HG03064 (cell line): ENCODE measurements around the gene CDA.
"Not testable (repeated sequence)": the region's sequence is repeated elsewhere in the genome, so short reads cannot be mapped to it uniquely, and the experiment has no call there.

ENCODE experiments used
- ATAC-seq: cut with Tn5 transposase; IDR thresholded peaks from one replicate; pipeline ENCODE4 v1.9.1; 2021; ENCODE audit warnings: low read depth; ENCODE audit not compliant: unreplicated experiment

The CDA gene

GRCh38 chr1:20584890-20585289 is 4.0 kb upstream of the CDA start:
- no peak for ATAC-seq

- no peak for ATAC-seq
Observed at GRCh38 chr1:20586953-20587660, 1.8 kb upstream of the CDA start.

GRCh38 chr1:20587661-20588053 is 1.2 kb upstream of the CDA start:
- ATAC-seq, result no peak

- no peak for ATAC-seq
Observed at GRCh38 chr1:20589331-20590278, 708 bp downstream of the CDA start.

DNA sequence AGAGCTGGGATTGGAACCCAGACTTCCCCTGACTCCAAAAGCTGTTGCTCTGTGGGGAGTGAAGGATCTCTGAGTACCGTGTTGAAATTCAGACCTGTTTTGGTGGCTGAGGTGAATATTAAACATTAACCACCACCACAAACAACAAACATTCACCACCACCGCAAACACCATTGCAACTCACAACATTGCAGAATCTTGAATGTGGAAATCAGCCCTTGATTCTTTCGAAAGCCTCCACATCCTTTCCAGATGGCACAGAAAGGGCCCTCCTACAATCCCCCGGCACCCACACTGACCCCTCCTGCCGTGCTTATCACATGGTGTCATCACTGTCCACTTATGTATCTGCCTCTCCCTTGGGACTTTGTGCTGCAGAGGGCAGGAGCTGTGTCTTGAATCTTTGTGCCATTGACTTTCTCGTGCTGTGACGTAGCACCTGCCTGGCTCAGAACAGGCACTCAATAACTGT is 1.4 kb downstream of the CDA start:
- ATAC-seq, result no peak

DNA sequence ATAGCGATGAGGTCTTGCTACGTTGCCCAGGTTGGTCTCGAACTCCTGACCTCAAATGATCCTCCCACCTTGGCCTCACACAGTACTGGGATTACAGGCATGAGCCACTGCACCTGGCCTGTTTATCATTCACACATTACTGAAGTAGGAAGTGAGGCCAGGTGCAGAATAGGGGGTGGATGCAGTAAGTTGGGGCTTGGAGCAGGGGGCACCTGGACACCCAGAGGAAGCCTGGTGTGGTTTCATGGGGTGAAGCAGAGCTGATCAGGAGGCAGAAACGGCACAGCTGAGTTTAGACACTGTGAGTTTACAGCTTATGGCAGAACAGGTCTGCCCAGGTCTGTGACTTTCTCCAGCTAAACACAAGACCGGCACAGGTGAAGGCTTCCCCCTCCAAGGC is 4.9 kb downstream of the CDA start:
- no peak for ATAC-seq

- no peak for ATAC-seq
Observed at GRCh38 chr1:20594746-20595145, 5.8 kb downstream of the CDA start.

- ATAC-seq, result no peak
Observed at GRCh38 chr1:20596106-20596505, 7.2 kb downstream of the CDA start.

DNA sequence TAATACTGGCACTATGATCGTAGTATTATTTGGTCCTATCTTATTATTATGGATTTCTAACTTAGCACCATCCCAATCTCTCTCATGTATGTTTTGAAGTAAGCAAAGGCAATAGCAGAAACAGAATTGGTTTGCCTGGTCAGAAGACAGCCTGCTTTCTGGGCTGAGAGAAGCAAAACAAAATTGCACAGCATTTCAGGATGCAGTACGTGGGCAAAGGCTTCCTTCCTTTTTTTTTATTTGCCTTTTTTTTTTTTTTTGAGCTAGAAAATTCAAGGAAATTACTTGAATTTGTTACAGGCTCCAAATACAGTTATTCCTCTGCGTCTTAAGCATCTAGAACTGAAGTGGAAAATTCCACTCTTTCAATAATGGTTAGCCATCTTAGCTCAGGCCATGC is 8.8 kb downstream of the CDA start:
- no peak for ATAC-seq

DNA sequence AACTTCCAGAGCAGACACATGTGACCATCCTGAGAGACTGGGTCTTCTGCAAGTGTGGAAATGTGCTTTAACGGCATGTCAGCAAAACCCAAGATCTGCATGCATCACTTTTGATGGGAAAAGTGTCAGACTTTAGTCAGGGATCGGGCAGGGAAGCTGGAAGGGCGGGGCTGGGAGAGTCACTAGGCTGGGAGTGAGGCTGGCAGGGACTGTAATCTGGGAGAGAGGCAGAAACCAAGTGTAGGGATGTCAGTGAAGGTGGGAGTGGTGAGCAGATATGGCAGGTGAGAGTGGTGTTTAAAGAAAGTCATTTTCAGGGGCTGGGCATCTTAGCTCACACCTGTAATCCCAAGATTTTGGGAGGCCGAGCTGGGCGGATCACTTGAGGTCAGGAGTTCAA is 11.3 kb downstream of the CDA start:
- no peak for ATAC-seq

DNA sequence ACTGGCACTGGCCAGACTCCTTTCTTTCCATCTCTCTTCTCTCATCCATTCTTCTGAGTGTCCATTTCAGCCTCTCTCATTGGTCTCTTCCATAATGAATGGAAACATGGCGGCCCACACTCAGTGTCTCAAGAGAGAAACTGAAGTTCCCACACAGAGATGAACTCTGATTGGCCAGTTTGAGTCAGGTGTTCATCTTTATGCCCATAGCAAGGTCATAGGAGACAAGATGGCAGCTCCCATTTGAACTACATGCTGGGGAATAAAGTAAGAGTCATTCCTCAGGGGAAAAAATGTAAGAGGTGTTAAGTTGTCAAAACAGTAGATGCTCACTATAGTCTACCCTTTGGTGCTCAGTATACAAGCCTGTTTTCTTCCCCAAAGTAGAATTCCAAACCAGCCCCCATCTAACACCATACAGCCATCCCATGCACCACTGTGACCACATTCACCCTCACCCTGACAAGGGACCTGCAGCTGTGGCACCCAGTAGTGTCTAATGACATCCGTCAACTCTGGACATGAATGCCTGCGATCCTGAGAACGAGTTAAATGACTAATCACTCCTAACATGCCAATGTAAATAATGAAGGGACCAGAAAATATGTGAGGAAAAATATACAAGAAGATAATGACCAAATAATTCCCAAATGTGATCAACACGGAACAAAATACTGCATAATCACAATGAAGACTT is 12.4 kb downstream of the CDA start:
- ATAC-seq, result no peak

GRCh38 chr1:20602851-20603450 is 14.1 kb downstream of the CDA start:
- no peak for ATAC-seq

DNA sequence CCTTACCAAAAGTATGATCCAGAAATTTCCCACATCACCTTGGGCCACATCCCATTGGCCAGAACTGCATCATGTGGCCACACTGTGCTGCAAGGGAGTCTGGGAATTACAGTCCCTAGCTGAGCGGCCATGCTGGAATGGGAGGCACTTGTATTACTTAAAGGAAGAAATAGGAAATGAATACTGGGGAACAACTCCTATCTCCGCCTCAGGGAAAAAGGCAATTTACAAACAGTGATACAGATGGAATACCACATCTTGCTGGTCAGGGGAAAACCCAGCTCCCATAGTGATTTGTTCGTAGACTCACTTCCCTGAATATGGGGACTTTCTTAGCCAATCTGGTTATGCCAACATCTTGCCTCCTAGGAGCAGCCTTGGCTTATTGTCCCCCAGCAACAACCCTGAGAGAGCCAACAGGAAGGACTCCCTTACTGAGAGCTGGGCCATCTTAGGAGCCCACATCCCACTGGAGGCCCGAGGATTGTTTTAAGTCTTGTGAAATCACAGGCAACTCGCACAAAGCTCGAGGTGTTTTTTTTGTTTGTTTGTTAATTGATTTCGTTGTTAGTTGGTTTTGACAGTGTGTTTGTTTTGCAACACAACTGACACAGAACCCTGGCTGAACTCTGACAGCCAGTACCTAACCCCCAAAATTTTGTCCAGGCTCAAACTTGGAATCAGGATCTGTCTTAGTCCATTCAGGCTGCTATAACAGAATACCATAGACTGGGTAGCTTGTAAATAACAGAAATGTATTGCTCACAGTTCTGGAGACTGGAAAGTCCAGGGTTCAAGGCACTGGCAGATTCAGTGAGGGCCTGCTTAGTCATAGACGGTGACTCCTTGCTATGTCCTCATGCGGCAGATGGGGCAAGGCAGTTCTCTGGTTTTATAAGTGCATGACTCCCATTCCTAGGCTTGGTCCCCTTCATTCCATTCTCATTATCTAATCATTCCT is 14.9 kb downstream of the CDA start:
- ATAC-seq, result no peak

GRCh38 chr1:20604678-20605077 is 15.8 kb downstream of the CDA start:
- no peak for ATAC-seq

DNA sequence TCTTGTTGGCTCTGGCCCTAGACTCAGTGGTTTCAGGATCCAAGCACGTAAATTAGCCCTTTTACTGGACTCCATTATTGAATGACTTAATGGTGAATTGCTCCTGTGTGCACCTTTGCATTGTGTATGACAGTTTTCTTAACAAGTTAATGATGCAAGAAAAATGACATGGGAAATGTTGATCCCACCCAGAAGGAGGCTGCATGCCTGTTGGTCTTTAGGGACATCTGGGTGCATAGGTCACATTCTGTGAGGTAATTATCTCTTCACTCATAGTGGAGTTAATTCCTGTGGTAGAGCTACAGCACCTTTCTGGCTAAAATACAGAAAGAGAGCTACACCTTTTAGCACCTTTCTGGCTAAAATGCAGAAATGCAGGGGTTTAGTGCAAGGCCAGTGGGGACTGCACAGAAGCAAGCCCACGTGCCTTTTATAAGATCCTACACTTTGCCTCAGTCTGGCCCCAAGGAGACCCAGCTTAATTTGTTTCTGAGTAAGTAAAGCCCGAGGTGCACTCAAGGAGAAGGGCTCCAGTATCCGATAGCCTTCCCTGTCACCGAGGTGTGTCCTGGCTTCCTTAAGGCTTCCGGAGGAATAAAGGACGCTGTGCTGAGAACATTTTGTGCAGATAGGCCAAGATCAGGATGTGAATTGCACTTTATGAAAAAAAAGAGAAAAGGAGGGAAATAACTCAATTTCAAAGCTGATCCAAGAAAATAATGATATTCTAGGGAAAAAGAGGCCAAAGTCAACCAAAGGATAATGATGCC is 18.1 kb downstream of the CDA start:
- not testable (repeated sequence) for ATAC-seq

DNA sequence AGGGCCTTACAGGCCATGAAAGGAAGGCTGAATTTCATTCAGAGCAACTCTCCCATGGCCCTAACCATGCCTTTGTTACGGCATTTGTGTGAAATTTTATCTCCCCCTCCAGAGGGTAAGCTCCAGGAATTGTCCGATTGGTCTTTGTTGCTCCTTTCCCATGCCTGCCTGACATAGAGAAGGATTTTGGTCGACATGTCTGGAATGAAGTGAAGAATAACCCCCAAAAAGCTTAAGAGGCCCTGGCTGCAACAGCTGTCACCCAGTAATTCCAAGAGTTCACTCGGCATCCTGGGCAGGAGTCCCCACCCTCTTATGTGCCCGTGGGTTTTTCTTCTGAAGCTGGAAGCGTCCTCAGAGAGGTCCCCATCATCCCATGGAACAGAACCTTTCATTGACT is 20.6 kb downstream of the CDA start:
- ATAC-seq, result no peak

DNA sequence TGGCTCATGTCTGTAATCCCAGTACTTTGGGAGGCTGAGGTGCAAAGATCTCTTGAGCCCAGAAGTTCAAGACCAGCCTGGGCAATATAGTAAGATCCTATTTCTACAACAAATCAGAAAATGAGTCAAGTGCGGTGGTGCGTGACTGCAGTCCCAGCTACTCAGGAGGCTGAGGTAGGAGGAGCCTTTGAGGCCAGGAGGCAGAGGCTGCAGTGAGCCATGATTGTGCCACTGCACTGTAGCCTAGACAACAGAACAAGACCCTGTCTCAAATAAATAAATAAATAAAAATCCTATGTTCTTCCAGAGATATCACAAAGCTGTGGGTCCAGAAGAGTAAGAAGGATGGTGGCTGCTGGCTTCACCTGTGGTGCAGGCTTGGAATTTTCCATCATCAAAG is 22.1 kb downstream of the CDA start:
- ATAC-seq, result no peak

- ATAC-seq, result no peak
Observed at GRCh38 chr1:20611652-20612051, 22.8 kb downstream of the CDA start.

DNA sequence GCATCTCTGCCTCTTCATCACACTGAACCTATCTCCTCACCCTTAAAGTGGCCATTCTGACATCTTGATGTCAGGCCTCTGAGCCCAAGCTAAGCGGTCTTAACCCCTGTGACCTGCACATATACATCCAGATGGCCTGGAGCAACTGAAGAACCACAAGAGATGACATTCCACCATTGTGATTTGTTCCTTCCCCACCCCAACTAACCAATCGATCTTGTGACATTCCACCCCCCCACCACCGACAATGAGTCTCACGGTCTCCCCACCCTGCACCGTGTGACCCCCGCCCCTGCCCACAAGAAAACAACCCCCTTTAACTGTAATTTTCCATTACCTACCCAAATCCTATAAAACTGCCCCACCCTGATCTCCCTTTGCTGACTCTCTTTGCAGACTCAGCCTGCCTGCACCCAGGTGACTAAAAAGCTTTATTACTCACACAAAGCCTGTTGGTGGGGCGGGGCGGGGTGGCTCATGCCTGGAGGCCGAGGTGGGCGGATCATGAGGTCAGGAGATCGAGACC is 23.4 kb downstream of the CDA start:
- ATAC-seq, result no peak
